ENCODE results near the gene WASHC2A. TPM values are rescaled to one million over a fixed set of nuclear protein-coding genes. Genes with fewer than 3 reads are reported as not detected.

Gene WASHC2A
- total RNA-seq: 41.3 TPM

GRCh38 chr10:50067546-50068351, at the start of gene WASHC2A:
TSS of gene WASHC2A (plus strand) at chr10:50067954. CDS start at chr10:50068006, 52 bp downstream.

Other genes starting within 250 kb of the WASHC2A start
- 91.0 TPM for gene PARG, start 125.9 kb upstream of the WASHC2A start, total RNA-seq
- gene TIMM23B, start 125.9 kb upstream of the WASHC2A start, total RNA-seq: 27.1 TPM
- 8.5 TPM for gene AGAP6, start 79.5 kb upstream of the WASHC2A start, total RNA-seq
- gene ASAH2, start 183.6 kb downstream of the WASHC2A start, total RNA-seq: 1.5 TPM

Data from camera-type eye (tissue), 1 donor.